HG03095 (cell line): ENCODE data around the gene CLIP2.
"Not testable (repeated sequence)": the region's sequence is repeated elsewhere in the genome, so short reads cannot be mapped to it uniquely, and the experiment has no call there.

Source experiments
- ATAC-seq: cut with Tn5 transposase; IDR thresholded peaks from one replicate; pipeline ENCODE4 v1.9.1; 2021; ENCODE audit warnings: moderate library complexity; ENCODE audit not compliant: unreplicated experiment

Gene CLIP2

DNA sequence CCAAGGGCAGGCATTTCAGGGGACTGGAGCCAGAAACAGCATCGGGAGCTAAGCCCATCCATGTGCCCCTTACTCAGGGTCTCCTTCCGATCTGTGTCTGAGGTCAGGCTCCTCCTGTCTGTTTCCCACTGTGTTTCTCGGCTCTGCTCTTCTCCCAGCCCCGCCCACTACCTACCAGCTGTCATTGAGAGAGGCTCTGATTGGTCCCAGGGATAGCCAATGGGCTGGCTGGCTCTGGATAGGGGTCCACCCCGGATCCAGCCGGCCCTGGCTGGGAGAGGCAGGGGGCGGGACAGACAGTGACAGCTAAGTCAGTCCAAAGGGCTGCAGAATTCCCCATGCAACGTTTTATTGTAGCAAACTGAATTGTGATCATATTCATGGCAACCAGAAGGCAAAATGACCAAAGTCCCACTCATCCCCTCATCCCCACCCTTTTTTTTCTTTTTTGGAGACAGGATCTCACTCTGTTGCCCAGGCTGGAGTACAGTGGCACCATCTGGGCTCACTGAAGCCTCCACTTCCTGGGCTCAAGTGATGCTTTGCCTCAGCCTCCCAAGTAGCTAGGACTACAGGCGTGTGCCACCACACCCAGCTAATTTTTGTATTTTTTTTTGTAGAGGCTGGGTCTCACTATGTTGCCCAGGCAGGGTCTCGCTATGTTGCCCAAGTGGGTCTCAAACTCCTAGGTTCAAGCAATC lies 76.3 kb downstream of the CLIP2 start:
- no peak for ATAC-seq

DNA sequence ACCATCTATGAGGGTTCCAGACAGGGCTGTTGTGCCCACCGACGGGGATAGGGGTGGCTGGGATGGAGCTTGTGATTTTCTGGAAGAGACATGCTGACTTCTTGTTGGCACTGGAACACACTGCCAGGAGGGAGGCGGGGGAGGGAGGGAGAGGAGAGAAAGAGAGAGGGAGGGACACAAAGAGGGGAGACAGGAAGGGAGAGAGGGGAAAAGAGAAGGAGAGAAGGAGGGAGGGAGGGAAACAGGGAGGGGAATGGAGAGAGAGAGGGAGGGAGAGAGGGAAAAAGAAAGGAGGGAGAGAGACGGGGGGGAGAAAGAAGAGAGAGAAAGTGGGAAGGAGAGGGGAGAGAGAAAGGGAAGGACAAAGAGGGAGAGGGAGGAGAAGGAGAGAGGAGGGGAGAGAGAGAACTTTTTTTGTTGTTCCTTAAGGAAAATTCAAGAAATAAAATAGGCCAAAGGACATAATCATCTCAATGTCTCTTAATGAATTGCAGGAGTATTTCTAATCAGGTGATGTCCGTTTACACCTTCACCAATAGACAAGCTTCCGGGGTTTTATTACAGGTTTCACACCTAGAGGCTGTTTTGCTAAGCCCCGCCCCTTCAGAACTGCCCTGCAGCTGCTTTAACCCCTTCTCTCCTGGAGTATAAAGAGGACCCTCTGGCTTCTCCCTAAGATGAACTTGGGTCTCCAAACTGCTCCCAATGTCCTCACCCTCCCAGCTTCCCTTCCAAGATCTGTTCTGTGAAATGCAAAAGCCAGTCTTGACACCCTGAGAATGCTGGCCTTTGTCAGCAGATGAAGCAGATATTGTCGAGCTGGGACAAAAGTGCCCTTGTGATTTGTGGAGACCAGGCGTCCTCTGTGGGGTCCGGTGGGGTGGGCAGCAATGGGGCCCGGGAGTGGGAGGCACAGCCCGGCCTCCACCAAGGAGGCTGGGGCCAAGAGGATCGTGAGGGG lies 82.5 kb downstream of the CLIP2 start:
- no peak for ATAC-seq

DNA sequence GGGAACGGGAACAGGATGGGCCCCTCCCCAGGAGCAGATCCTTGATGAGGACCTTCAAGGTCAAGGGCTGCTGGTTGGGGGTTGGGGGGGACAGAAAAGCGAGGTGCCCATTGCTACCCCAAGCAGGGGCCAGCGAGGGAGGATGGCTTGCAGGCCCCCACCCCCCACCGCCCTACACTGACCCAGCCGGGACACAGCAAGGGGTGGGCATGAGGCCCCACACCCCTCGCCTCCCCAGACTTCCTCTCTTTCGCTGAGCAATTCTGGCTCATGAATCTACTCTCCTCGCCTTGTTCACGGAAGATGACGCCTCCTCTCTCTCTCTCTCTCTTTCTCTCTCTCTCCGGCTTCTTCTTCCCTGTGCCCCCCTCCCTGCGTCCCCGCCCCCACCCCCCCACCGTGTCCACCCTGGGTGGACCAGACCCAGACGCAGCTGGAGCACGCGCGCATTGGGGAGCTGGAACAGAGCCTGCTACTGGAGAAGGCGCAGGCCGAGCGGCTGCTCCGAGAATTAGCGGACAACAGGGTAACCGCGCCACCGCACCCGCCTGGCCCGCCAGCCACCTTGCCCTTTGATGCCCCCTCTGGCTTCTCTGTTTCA lies 83.4 kb downstream of the CLIP2 start:
- no peak for ATAC-seq

DNA sequence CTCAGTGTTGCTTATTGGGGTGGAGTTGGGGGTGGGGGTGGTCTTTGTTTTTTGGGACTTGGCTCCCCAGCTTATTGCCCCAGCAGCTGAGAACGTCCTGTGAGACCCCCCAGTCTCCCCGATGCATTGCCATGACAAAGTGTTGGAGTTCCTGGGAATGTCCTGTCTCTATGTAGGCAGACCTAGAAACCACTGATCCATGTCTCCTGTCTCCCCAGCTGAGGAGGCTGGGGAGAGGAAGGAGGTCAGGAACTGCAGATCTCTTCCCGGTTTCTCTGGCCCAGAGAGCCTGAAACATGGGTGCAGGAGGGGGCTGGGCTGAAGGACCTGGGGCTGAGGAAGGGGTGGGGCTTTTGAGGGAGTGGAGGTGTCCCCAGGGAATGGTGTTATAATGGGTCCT lies 84.3 kb downstream of the CLIP2 start:
- ATAC-seq = no peak

DNA sequence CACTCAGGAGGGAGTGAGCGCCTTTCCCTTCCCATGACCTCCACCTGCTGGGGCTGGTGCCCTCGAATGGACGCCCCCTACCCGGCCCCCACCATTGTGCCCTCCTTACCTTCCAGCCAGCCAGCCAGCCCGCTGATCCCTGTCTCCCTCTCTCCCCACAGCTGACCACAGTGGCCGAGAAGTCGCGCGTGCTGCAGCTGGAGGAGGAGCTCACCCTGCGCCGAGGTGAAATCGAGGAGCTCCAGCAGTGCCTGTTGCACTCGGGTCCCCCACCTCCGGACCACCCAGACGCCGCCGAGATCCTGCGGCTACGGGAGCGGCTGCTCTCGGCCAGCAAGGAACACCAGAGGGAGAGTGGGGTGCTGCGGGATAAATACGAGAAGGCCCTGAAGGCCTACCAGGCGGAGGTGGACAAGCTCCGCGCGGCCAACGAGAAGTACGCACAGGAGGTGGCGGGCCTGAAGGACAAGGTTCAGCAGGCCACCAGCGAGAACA lies 86.6 kb downstream of the CLIP2 start:
- no peak for ATAC-seq

DNA sequence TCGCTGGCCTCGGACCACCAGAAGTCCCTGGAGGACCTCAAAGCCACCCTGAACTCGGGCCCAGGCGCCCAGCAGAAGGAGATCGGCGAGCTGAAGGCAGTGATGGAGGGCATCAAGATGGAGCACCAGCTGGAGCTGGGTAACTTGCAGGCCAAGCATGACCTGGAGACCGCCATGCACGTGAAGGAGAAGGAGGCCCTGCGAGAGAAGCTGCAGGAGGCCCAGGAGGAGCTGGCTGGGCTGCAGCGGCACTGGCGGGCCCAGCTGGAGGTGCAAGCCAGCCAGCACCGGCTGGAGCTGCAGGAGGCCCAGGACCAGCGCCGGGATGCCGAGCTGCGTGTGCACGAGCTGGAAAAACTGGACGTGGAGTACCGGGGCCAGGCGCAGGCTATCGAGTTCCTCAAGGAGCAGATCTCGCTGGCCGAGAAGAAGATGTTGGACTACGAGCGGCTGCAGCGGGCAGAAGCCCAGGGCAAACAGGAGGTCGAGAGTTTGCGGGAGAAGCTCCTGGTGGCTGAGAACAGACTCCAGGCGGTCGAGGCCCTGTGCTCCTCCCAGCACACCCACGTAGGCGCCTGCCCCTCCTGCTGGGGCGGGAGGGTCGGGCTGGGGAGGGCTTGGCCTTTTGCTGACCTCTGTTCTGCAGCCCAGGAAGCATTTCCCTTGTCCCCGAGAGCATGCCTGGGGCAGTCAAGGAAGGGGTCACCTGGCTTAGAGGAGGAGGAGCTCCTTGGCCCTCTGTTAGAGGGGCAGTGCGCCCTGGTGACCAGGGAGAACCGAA lies 87.2 kb downstream of the CLIP2 start:
- no peak for ATAC-seq

DNA sequence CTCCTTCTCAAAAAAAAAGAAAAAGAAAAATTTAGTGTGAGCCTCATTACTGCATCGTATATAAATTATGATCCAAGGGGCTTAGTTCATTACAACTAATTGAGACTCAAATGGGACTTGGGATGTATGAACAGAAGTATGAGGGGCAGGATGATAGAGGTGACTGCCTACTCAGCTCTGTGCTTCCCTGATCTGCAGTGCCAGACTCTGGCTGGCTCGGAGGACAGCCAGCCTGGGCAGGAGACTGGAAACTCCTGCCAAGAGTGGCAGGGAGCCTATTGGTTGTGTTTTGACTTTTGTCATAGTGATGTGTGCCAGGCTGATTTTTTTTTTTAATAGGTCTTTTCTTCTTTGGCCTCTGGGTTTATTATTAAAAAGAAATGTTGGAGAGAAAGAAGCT lies 90.7 kb downstream of the CLIP2 start:
- no peak for ATAC-seq

DNA sequence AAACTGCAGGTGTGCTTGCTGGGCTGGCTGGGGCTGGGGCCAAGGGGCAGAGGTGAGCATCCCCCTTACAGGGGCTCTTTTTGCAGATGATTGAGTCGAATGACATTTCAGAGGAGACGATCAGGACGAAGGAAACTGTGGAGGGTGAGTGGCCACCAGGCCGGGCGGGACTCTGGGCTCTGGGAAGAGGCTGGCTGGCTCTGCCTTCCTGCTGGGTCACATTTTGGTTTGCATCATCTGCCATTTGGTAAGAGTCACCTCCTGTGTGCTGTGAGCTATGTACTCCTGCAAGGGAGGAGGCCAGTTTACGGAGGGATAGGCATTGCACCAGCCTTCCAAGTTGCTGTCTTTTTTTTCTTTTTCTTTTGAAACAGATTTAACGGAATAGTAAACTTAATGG lies 91.5 kb downstream of the CLIP2 start:
- ATAC-seq = no peak

DNA sequence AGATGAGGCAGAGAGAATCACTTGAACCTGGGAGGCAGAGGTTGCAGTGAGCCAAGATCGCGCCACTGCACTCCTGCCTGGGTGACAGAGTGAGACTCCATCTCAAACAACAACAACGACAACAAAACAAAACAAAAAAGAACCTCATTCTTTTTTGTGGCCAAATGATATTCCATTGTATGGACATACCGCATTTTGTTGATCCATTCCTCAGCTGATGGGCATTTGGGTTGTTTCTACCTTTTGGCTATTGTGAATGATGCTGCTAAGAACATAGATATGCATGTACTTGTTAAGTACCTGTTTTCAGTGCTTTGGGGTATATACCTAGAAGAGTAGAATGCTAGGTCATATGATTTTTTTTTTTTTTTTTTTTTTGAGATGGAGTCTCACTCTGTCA lies 94.9 kb downstream of the CLIP2 start:
- ATAC-seq = not testable (repeated sequence)

DNA sequence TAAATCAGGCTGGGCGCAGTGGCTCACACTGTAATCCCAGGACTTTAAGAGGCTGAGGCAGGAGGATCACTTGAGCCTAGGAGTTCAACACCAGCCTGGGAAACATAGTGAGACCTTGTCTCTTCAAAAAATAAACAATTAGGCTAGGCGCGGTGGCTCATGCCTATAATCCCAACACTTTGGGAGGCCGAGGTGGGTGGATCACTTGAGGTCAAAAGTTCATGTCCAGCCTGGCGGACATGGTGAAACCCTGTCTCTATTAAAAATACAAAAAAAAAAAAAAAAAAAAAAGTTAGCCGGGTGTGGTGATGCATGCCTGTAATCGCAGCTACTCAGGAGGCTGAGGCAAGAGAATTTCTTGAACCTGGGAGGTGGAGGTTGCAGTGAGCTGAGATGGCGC lies 95.6 kb downstream of the CLIP2 start:
- not testable (repeated sequence) for ATAC-seq

DNA sequence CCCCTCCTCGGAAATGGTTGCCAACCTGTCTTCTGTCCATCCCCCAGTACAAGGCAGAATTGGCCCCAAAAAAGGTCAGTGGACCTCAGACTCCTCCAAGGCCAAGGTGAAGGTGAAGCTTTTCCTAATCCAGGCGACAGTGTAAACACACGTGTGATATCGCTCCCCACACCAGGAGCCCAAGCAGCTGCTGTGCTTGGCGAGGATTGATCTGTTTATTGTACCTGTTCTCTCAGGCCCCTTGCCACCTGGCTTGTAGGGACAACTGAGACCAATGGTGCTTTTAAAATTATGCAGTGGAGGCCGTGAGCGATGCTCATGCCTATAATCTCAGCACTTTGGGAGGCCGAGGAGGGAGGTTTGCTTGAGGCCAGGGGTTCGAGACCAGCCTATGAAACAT lies 98.4 kb downstream of the CLIP2 start:
- no peak for ATAC-seq

DNA sequence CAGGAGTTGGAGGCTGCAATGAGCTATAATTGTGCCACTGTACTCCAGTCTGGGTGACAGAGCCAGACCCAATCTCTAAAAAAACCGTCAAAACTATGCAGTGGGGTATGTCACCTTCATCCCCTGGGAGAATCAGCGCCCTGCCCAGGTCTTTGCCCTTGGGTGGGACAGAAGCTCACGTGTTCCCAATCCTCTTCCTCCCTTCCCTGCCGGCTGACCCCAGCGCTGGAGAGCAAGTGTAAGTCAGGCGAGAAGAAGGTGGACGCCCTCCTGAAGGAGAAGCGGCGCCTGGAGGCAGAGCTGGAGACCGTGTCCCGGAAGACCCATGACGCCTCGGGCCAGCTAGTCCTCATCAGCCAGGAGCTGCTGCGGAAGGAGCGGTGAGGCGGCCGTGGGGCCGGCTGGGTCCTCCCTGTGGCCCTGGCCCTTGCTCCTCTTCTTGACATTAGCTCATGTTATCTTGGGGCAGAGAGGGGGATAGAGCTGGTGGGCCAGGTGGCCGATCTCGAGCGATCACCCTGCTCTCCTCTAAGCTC lies 99.7 kb downstream of the CLIP2 start:
- no peak for ATAC-seq

DNA sequence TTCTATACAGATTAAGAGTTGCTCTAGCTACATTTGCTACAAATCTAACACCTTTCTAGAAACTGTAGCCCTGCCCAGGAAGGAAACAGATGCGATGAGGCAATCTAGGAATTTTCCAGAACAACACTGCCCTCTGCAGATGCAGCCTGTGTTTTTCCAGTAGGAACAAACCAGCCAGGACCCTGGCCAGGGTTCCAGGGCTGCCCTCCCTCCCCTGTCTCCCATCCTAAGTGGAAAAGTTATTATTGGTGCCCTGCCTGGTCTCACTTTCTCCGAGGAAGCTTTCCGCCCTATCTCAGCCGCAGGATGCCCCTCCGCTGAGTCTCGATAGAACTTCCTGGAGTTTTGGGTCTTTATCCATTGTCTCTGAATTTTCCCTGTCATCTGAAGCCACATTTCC lies 104.5 kb downstream of the CLIP2 start:
- ATAC-seq = not testable (repeated sequence)

DNA sequence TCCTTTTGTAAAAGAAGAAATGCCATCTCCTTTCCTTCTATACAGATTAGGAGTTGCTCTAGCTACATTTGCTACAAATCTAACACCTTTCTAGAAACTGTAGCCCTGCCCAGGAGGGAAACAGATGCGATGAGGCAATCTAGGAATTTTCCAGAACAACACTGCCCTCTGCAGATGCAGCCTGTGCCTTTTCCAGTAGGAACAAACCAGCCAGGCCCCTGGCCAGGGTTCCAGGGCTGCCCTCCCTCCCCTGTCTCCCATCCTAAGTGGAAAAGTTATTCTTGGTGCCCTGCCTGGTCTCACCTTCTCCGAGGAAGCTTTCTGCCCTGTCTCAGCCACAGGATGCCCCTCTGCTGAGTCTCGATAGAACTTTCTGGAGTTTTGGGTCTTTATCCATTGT lies 105.4 kb downstream of the CLIP2 start:
- ATAC-seq = not testable (repeated sequence)

DNA sequence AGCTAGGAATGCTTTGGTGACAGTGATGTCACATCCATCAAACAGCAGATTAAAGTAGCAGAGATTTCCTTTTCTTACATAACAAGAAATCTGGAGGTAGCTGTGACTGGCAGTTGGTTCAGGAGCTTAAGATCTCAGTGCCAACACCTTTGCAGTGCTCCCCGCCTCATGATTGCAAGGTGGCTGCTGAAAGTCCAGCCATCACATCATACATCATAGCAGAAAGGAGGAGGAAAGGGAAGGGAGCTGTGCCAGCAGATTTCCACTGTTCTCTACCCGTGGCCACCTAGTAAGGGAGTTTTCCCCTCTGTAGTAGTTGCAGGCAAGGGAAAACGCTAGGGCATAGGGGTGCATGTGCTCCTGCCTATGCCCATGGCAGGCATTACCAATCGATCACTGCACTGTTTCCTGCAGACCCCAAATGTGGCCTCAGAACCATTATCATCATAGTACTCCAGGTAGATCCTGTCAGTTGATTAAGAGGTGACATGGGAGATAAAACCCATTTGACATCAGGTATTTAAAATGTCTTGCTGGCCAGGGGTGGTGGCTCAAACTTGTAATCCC lies 106.6 kb downstream of the CLIP2 start:
- no peak for ATAC-seq

DNA sequence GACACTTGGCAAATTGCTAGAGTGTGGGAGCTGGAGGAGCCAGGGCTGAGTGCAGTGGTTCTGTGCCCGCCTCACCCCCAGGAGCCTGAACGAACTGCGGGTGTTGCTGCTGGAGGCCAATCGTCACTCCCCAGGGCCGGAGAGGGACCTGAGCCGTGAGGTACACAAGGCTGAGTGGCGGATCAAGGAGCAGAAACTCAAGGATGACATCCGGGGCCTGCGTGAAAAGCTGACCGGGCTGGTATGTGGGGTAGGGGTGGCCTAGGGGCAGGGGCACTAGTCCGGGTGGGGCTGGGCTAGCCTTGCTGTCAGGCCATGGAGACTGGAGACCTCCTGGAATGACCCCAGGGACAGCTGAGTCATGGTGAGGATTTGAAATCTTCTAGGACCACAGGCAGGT lies 107.8 kb downstream of the CLIP2 start:
- ATAC-seq = no peak

DNA sequence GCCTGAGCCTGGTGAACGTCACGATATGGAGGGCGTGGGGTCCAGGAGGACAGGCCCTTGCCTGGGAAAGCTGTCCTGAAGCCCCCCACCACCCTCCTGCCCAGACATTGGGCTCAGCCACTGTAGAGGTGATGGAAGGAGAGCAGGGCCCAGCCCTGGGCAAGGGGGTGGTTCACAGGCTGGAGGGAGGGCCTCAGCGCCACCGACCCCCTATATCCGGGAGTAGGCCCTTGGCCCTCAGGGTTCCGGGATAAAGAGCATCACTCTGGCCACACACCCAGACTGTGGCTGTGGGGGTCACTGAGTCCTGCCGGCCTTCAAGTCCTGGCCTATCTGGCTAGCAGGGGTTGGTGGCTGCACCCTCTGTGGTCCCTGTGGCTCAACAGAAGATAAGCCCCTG lies 109.2 kb downstream of the CLIP2 start:
- no peak for ATAC-seq

DNA sequence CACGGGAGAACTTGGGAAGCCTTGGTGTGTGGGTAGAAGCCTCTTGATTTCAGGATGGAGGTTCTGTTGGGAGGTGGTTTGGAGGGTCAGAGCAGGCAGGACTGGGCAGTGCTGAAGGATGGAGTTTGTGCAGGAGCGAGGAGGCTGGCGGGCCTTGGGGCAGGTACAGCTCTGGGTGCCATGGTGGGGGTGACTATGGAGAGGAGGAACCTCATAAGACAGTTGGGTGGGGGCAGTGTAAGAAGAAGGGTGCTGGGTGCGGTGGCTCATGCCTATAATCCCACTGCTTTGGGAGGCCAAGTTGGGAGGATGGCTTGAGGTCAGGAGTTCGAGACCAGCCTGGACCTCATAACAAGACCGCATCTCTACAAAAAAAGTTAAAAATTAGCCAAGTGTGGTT lies 109.8 kb downstream of the CLIP2 start:
- ATAC-seq = no peak

DNA sequence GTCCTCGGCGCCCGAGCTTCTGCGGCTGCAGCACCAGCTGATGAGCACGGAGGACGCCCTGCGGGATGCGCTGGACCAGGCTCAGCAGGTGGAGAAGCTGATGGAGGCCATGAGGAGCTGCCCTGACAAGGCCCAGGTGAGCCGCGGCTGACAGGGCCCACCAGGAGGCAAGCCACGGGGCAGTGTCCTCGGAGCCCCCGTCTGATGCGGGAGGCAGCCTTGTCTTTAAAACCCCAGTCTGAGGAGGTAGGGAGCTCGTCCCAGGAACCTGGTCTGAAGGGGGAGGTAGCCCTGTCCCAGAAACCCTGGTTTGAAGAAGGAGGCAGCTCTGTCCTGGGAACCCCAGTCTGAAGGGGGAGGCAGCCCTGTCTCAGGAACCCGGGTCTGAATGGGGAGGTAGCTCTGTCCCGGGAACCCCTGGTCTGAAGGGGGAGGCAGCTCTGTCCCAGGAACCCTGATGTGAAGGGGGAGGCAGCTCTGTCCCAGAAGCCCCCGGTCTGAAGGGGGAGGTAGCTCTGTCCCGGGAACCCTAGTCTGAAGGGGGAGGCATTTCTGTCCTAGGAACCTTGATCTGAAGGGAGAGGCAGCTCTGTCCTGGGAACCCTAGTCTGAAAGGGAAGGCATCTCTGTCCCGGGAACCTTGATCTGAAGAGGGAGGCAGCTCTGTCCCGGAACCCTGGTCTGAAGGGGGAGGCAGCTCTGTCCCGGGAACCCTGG lies 111.4 kb downstream of the CLIP2 start:
- no peak for ATAC-seq
